Common myeloid progenitor, CD34-positive (primary cell): ENCODE measurements around the gene IL26.
"Not testable (repeated sequence)": the region's sequence is repeated elsewhere in the genome, so short reads cannot be mapped to it uniquely, and the experiment has no call there.

Source experiments
- CTCF ChIA-PET: fragments of 350-600 bp; sonication (Branson Sonifier 250); formaldehyde crosslinking; loops from one replicate; lab custom pipeline; 2021; ENCODE audit warnings: antibody characterized with exemption; lab: Charles Lee
- POLR2A ChIA-PET: fragments of 350-600 bp; sonication (Branson Sonifier 250); formaldehyde crosslinking; loops from one replicate; lab custom pipeline; 2021; ENCODE audit warnings: antibody characterized with exemption; lab: Charles Lee
- DNase-seq, 3 donors: peaks; one replicate each; pipeline versions ENCODE4 v3.0.0 to v3.0.0-alpha.2; 2013
- H3K27ac ChIP-seq, 2 experiments: 1 replicate in 1 of 2; 2 replicates in 1 of 2; pipeline ENCODE4 v1.7.0; 2013; ENCODE audit warnings: inconsistent platforms in 2 of 2, low read length in 2 of 2, mild to moderate bottlenecking in 2 of 2, low read depth in 1 of 2, moderate library complexity in 1 of 2; ENCODE audit not compliant: severe bottlenecking in 2 of 2, insufficient read depth in 1 of 2, poor library complexity in 1 of 2
- H3K27me3 ChIP-seq, 5 experiments: replicated peaks in 2 of 5; 1 replicate in 3 of 5; 2 replicates in 2 of 5; pipeline versions ENCODE4 v1.6.1 to v1.7.0; 2013; ENCODE audit warnings: low read length in 4 of 5, mild to moderate bottlenecking in 2 of 5, moderate library complexity in 2 of 5, inconsistent platforms in 1 of 5; ENCODE audit not compliant: insufficient read depth in 5 of 5, control insufficient read depth in 4 of 5
- H3K36me3 ChIP-seq, 4 experiments: 1 replicate in 2 of 4; 2 replicates in 2 of 4; pipeline versions ENCODE4 v1.6.1 to v1.7.0; 2013; ENCODE audit warnings: low read length in 3 of 4, control low read depth in 1 of 4, mild to moderate bottlenecking in 1 of 4; ENCODE audit not compliant: control insufficient read depth in 4 of 4, insufficient read depth in 4 of 4
- H3K4me1 ChIP-seq, 4 experiments: 1 replicate in 3 of 4; 2 replicates in 1 of 4; pipeline versions ENCODE4 v1.6.1 to v1.7.1; 2013; ENCODE audit warnings: low read length in 3 of 4, mild to moderate bottlenecking in 3 of 4, control low read depth in 1 of 4, inconsistent platforms in 1 of 4, moderate library complexity in 1 of 4; ENCODE audit not compliant: control insufficient read depth in 4 of 4, insufficient read depth in 4 of 4; ENCODE audit errors: control extremely low read depth in 1 of 4
- H3K4me3 ChIP-seq, 7 experiments: 1 replicate in 4 of 7; 2 replicates in 3 of 7; pipeline versions ENCODE4 v1.5.1 to v1.7.0; 2013; ENCODE audit warnings: mild to moderate bottlenecking in 7 of 7, low read length in 6 of 7, moderate library complexity in 6 of 7, inconsistent platforms in 2 of 7, low read depth in 2 of 7, control low read depth in 1 of 7; ENCODE audit not compliant: insufficient read depth in 4 of 7, control insufficient read depth in 1 of 7; ENCODE audit errors: extremely low read depth in 1 of 7
- H3K9me3 ChIP-seq, 5 experiments: 1 replicate in 4 of 5; 2 replicates in 1 of 5; pipeline versions ENCODE4 v1.6.1 to v1.7.1; 2013; ENCODE audit warnings: low read length in 4 of 5, mild to moderate bottlenecking in 2 of 5, inconsistent platforms in 1 of 5, low read depth in 1 of 5, moderate library complexity in 1 of 5; ENCODE audit not compliant: control insufficient read depth in 4 of 5, insufficient read depth in 2 of 5; ENCODE audit errors: control extremely low read depth in 1 of 5
- WGBS: methylation state at CpG from one replicate; pipeline ENCODE4 v1.1.5; 2013; ENCODE audit not compliant: insufficient coverage; 5-methylcytosine and 5-hydroxymethylcytosine counted together

The IL26 gene

DNA sequence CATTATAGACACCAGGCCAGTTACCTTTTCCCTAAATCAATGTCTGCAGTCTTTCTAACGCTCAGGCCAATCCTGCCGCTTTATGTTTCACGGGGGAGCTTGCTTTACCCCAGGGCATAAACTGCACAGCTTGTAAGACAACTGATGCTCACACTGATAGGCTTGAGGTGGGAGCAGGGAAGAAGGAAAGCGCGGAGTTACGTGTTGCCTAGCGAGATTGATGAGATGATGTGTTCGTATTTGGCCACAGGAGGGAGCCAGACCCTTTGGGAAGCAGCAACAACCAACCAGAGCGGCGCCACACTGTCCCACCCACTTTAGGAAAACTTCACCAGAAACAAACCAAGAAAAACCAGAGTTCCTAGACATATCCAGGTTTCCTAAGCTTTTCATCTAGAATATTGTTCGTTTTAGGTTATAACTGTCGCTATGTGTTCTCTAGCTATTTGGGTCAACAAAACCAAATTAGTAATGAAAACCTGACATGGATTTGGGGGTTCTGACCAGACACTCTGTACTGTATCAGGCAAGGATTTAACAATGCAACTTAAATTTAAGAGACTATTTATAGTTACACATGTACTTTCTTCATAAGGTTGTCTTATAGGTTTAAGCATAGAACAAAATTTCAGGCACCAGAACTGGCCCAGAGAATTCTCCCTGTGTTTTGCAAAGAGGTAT lies 2.4 kb downstream of the IL26 start:
- H3K27me3 ChIP-seq = peaks cover 0 to 2% (median 0%) of the 10 kb centered on the region in 5 experiments
- peak; percentile 82 to 85 (median 83) for DNase-seq
- 20% methylated on average over 7 of the region's 12 CpGs for WGBS
- H3K4me1 ChIP-seq = peaks cover 0 to 2% (median 0%) of the 10 kb centered on the region in 4 experiments
- H3K27ac ChIP-seq = no peak overlapping the region
- CTCF ChIA-PET = interaction anchor here (0.6 to 4.3 kb wide), 20 partner anchors 8 to 449 kb away, joined by 3 to 30 read pairs (median 4); partner anchors contain the start of gene MDM1
- H3K36me3 ChIP-seq = no peaks in the 10 kb centered on the region
- no peaks in the 10 kb centered on the region for H3K9me3 ChIP-seq
- H3K4me3 ChIP-seq = peak overlapping the region in 1 of 7 experiments; percentile 63
- POLR2A ChIA-PET = no interaction called here

- ChIA-PET CTCF (interaction anchor here (0.6 to 4.3 kb wide), 19 partner anchors 9 to 413 kb away, joined by 3 to 30 read pairs (median 4); partner anchors contain the start of gene MDM1), POLR2A (no interaction called here)
- H3K4me3 ChIP-seq = no peak overlapping the region
- H3K27ac ChIP-seq = no peak overlapping the region
- 77% methylated on average over 6 of the region's 6 CpGs for WGBS
- peaks cover 0 to 2% (median 0%) of the 10 kb centered on the region in 4 experiments for H3K4me1 ChIP-seq
- H3K9me3 ChIP-seq = no peaks in the 10 kb centered on the region
- H3K36me3 ChIP-seq = no peaks in the 10 kb centered on the region
- H3K27me3 ChIP-seq = peaks cover 0 to 2% (median 0%) of the 10 kb centered on the region in 5 experiments
- no peak for DNase-seq
These were observed 3.3 kb downstream of the IL26 start for GRCh38 chr12:68222326-68222725.

DNA sequence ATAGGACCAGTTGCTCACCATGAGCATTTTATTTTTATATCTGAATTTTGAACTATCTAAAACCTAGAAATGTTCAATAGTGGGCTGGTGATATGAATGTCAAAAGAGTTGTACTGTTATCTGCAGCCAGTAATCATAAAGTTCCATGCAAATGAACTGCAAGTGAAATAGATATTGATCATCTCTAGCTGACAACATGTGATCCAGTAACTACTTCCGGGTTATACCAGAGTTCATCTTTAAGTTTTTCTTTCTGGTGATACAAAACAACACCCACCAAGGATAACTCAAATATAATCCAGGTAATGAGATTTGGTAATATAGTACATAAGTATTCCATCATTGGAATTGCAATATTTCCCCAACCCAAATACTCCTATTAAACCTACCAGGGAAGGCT lies 4.1 kb downstream of the IL26 start:
- Histone ChIP-seq H3K27me3 (peaks cover 0 to 2% (median 0%) of the 10 kb centered on the region in 5 experiments), H3K36me3 (no peaks in the 10 kb centered on the region), H3K4me3 (no peak overlapping the region), H3K9me3 (no peaks in the 10 kb centered on the region), H3K27ac (no peak overlapping the region), H3K4me1 (peaks cover 0 to 2% (median 0%) of the 10 kb centered on the region in 4 experiments)
- CTCF ChIA-PET = interaction anchor here (1.1 to 4.3 kb wide), 3 partner anchors 63 to 100 kb away, joined by 3 to 30 read pairs (median 12); no protein-coding TSS in a partner anchor
- POLR2A ChIA-PET = no interaction called here
- no peak for DNase-seq
- WGBS = no CpG with 5 or more reads among the region's 1 CpG

GRCh38 chr12:68210875-68211274 lies 14.7 kb downstream of the IL26 start:
- H3K4me3 ChIP-seq = no peak overlapping the region
- H3K27me3 ChIP-seq = peaks cover 0 to 2% (median 0%) of the 10 kb centered on the region in 5 experiments
- ChIA-PET CTCF (interaction anchor here (1.5 kb wide), 1 partner anchor 12 kb away, joined by 5 read pairs; no protein-coding TSS in a partner anchor), POLR2A (no interaction called here)
- 83% methylated on average over 1 of the region's 2 CpGs for WGBS
- H3K27ac ChIP-seq = no peak overlapping the region
- DNase-seq = no peak
- no peaks in the 10 kb centered on the region for H3K4me1 ChIP-seq
- no peaks in the 10 kb centered on the region for H3K9me3 ChIP-seq
- H3K36me3 ChIP-seq = no peaks in the 10 kb centered on the region

- 83% methylated on average over 10 of the region's 12 CpGs for WGBS
- DNase-seq, H3K27ac ChIP-seq, H3K36me3 ChIP-seq, H3K4me3 ChIP-seq, H3K9me3 ChIP-seq, H3K4me1 ChIP-seq, H3K27me3 ChIP-seq, CTCF ChIA-PET: not testable (repeated sequence)
- POLR2A ChIA-PET = interaction anchor here (0.5 kb wide), 1 partner anchor 427 kb away, joined by 3 read pairs; no protein-coding TSS in a partner anchor
These were observed 16.4 kb downstream of the IL26 start for GRCh38 chr12:68209048-68209728.

DNA sequence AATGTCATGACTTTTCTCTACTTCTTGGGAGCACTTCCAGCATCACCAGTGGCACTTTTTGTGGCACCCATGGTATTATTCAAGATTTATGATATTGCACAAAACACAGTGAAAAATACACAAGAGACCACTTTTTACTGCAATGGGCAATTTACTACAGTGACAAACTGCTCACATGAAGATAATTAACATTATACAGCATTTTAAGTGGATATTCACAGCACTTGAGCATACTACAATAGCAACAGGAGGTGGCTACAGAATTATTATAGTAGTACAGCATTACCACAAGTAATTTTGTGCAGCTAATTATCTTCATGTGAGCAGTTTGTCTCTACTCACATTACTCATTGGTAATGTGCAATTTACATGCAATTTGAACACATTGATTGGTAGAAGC lies 18.3 kb downstream of the IL26 start:
- H3K4me1 ChIP-seq = no peaks in the 10 kb centered on the region

DNA sequence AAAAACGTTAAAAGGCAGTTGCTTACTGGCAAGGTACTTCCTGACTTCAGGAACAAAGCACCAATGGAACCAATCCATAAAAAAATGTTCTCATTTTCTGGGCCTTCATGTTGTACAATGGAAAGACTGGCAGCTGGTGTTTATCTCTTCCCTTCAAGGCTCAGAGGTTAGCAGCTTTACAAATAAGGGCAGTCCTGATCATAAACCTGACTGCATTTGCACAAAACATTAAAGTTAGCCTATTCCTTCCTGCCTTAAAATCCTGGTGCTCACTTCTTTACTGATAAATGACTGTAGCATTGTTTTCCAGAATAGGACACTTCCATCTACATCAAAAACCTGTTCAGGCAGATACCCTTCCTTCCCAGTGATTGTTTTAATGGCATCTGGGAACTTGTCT lies 19.2 kb downstream of the IL26 start:
- CTCF ChIA-PET = no interaction called here
- POLR2A ChIA-PET = no interaction called here
- Histone ChIP-seq H3K4me3 (no peak overlapping the region), H3K9me3 (no peaks in the 10 kb centered on the region), H3K27me3 (peaks cover 0 to 2% (median 0%) of the 10 kb centered on the region in 5 experiments), H3K4me1 (no peaks in the 10 kb centered on the region), H3K36me3 (no peaks in the 10 kb centered on the region), H3K27ac (no peak overlapping the region)
- 56% methylated on average over 1 of the region's 1 CpG for WGBS
- no peak for DNase-seq

More for the DNA sequence above, 18.3 kb downstream of the IL26 start:
- Histone ChIP-seq H3K9me3 (no peaks in the 10 kb centered on the region), H3K36me3 (no peaks in the 10 kb centered on the region), H3K27me3 (peaks cover 0 to 2% (median 0%) of the 10 kb centered on the region in 5 experiments), H3K4me3 (no peak overlapping the region), H3K27ac (no peak overlapping the region)
- no peak for DNase-seq
- POLR2A ChIA-PET = no interaction called here
- CTCF ChIA-PET = no interaction called here
